Kidney (tissue), 14 donors: Measurements from ENCODE around the gene HBP1. TPM values are rescaled to one million over a fixed set of nuclear protein-coding genes. Genes with fewer than 3 reads are reported as not detected.

ENCODE experiments used
- DNase-seq, 5 donors: peaks; one replicate each; pipeline ENCODE4 v3.0.0-alpha.2; 2013 to 2020
- FAIRE-seq: peaks from 2 replicates; lab custom pipeline; 2012; peaks lifted over from hg19 to GRCh38; lab: Jason Lieb, UNC
- H3K27ac ChIP-seq, 2 donors: one replicate each; pipeline ENCODE4 v1.7.0; 2013; ENCODE audit warnings: low read depth in 2 of 2, low read length in 2 of 2, inconsistent platforms in 1 of 2
- H3K27me3 ChIP-seq: one replicate; pipeline ENCODE4 v1.7.1; 2013; ENCODE audit warnings: low read length, inconsistent platforms; ENCODE audit not compliant: control insufficient read depth, insufficient read depth
- H3K36me3 ChIP-seq, 3 donors: one replicate each; pipeline versions ENCODE4 v1.7.0 to v1.7.1; 2013; ENCODE audit warnings: low read length in 3 of 3, control low read depth in 1 of 3, inconsistent platforms in 1 of 3; ENCODE audit not compliant: insufficient read depth in 3 of 3, control insufficient read depth in 2 of 3
- H3K4me1 ChIP-seq, 3 donors: one replicate each; pipeline versions ENCODE4 v1.7.0 to v1.7.1; 2013; ENCODE audit warnings: low read length in 3 of 3, inconsistent platforms in 1 of 3, low read depth in 1 of 3; ENCODE audit not compliant: control insufficient read depth in 2 of 3, insufficient read depth in 2 of 3
- H3K4me3 ChIP-seq, 3 donors: one replicate each; pipeline versions ENCODE4 v1.7.0 to v1.8.1; 2013; ENCODE audit warnings: low read length in 3 of 3, control low read depth in 1 of 3, inconsistent platforms in 1 of 3
- H3K9ac ChIP-seq, 3 donors: one replicate each; pipeline versions ENCODE4 v1.7.0 to v1.7.1; 2013; ENCODE audit warnings: low read length in 3 of 3, control low read depth in 1 of 3, inconsistent platforms in 1 of 3
- H3K9me3 ChIP-seq, 3 donors: one replicate each; pipeline versions ENCODE4 v1.7.0 to v1.7.1; 2013; ENCODE audit warnings: low read length in 3 of 3, control low read depth in 1 of 3, inconsistent platforms in 1 of 3; ENCODE audit not compliant: control insufficient read depth in 2 of 3, insufficient read depth in 1 of 3
- intact Hi-C: fragments of 100-400 bp; cut with DNase I; formaldehyde crosslinking; loops from one replicate; pipeline ENCODE4 v1.11.1; 2022
- polyA plus RNA-seq: library from polyadenylated mRNA; stranded (reverse); fragments of 350-450 nt; fragmentation: Illumina TruSeq; extraction: RNeasy Lipid Tissue Mini Kit (QIAGEN cat#74804); gene quantifications from one replicate; pipeline ENCODE4 v1.2.3, GENCODE V29; 2014; ENCODE audit warnings: low read depth, low replicate concordance; ENCODE audit not compliant: insufficient read depth
- total RNA-seq: library from RNA; stranded (reverse); fragmentation: NEBNext Ultra II Directional; extraction: Animal tissue kit (Norgen Biotek cat#: 25700); gene quantifications from one replicate; pipeline ENCODE4 v1.2.1, GENCODE V29; 2021
- TF ChIP-seq, protein P1 (sequence below): IDR thresholded peaks from 3 replicates; pipeline ENCODE4 v1.5.1; 2012; ENCODE audit warnings: mild to moderate bottlenecking, moderate library complexity, borderline replicate concordance; ENCODE audit not compliant: insufficient read depth; ENCODE audit errors: extremely low read depth
- donor health status: control.
- donor health status: control.
- donor health status: control.
- donor health status: control.
- donor health status: control.
- donor health status: DM: yes; HTN: yes; CAD: no.
- donor health status: Normal renal cell carcinoma (clear cell type).

Gene HBP1
- total and polyA plus RNA-seq, 2 donors from 2014 or later: 29.3 to 64.4 TPM

DNA sequence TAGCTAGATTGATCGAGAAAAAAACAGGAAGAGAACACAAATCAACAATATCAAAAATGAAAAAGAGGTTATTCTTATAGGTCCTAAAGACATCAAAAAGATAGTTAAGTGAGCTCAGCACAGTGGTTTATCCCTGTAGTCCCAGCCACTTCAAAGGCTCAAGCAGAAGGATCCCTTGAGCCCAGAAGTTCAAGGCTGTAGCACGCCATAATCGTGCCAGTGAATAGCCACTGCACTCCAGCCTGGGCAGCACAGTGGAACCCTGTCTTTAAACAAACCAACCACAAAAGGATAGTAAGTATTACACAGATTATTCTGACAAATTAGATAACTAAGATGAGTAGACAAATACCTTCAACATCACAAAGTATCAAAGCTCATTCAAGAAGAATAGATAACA lies 83.2 kb downstream of the HBP1 start:
- H3K4me1 ChIP-seq: no peaks in the 10 kb centered on the region
- intact Hi-C loops: no loop called here
- H3K9ac ChIP-seq: no peak overlapping the region
- H3K36me3 ChIP-seq: peaks cover 0 to 2% (median 0%) of the 10 kb centered on the region in 3 donors
- FAIRE-seq (no peak), DNase-seq (no peak)
- TF ChIP-seq, protein P1, sequence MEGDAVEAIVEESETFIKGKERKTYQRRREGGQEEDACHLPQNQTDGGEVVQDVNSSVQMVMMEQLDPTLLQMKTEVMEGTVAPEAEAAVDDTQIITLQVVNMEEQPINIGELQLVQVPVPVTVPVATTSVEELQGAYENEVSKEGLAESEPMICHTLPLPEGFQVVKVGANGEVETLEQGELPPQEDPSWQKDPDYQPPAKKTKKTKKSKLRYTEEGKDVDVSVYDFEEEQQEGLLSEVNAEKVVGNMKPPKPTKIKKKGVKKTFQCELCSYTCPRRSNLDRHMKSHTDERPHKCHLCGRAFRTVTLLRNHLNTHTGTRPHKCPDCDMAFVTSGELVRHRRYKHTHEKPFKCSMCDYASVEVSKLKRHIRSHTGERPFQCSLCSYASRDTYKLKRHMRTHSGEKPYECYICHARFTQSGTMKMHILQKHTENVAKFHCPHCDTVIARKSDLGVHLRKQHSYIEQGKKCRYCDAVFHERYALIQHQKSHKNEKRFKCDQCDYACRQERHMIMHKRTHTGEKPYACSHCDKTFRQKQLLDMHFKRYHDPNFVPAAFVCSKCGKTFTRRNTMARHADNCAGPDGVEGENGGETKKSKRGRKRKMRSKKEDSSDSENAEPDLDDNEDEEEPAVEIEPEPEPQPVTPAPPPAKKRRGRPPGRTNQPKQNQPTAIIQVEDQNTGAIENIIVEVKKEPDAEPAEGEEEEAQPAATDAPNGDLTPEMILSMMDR: no peak
- H3K27me3 ChIP-seq: no peaks in the 10 kb centered on the region
- H3K9me3 ChIP-seq: no peaks in the 10 kb centered on the region
- H3K27ac ChIP-seq: no peak overlapping the region
- no peak overlapping the region for H3K4me3 ChIP-seq

Other genes with a start within 250 kb of the HBP1 start
- 6.9 TPM for gene PRKAR2B, start 124.3 kb upstream of the HBP1 start, total RNA-seq
- 7.3 TPM for gene PRKAR2B, start 124.3 kb upstream of the HBP1 start, polyA plus RNA-seq